ENCODE results near the gene PFKFB2. TPM values are rescaled to one million over a fixed set of nuclear protein-coding genes. Genes with fewer than 3 reads are reported as not detected.

The PFKFB2 gene
- total RNA-seq, 4 donors from 2014 or later, result 9.4 to 28.7 (median 12.3) TPM

DNA sequence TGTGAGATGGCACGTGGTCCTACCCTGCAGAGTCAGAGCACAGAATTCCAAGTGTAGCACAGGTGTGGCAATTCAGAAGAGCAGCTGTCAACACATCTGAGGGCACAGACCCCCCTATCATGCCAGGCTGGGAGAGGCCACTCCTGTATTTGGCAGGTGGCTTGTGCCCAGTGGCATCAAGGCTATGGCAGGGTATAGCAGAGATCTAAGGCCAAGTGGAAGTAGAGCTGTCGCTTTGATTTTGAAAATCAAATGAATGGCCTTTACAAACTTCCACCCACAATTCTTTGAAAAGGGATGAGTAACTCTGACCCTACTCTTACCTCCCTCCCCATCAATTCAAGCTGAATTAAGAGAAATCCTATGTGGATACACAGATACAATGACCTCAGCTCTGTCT is 33.9 kb upstream of the PFKFB2 start:
- peaks cover 23 to 67% (median 25%) of the 10 kb centered on the region in 3 donors for H3K4me1 ChIP-seq
- no peak overlapping the region for H3K4me3 ChIP-seq
- no peaks in the 10 kb centered on the region for H3K9me3 ChIP-seq
- no peak for DNase-seq
- intact Hi-C loops (cut with DNase I), result no loop called here
- peak overlapping the region; percentile 86 to 98 (median 96) for H3K27ac ChIP-seq
- TF ChIP-seq CTCF (IDR thresholded peaks at IDR 0.05), result no peak
- TF ChIP-seq POLR2A (IDR thresholded peaks at IDR 0.05), result no peak
- 54 to 56% methylated on average over 1 to 2 of the region's 2 CpGs for WGBS, 2 donors
- peaks cover 0 to 18% (median 0%) of the 10 kb centered on the region in 3 donors for H3K36me3 ChIP-seq
- no peaks in the 10 kb centered on the region for H3K27me3 ChIP-seq

DNA sequence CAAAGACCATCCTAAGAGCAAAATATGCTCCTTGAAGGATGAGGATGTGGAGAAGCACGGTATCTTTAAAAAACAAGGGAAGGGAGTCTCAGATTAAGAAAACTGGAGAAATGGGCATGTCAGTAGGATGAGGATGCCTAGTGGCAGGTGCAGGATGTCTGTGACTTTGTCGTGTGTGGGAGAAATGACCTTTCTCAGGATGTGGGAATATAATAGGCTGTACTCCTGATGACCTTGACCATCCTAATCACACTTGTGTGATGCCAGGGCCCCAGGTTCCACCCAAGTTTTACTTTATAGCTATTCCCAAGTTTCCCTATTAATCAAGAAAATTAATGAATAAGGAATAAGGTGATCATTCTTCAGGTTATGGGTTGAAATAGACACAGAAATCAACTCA is 33.4 kb upstream of the PFKFB2 start:
- Histone ChIP-seq H3K27me3 (no peaks in the 10 kb centered on the region), H3K9me3 (no peaks in the 10 kb centered on the region), H3K36me3 (peaks cover 0 to 23% (median 0%) of the 10 kb centered on the region in 3 donors), H3K27ac (peak overlapping the region; percentile 86 to 98 (median 96)), H3K4me1 (peaks cover 25 to 72% (median 30%) of the 10 kb centered on the region in 3 donors), H3K4me3 (no peak overlapping the region)
- WGBS, 2 donors, result 46 to 47% methylated on average over 2 of the region's 2 CpGs
- intact Hi-C loops (cut with DNase I), result no loop called here
- TF ChIP-seq POLR2A (IDR thresholded peaks at IDR 0.05), result no peak
- no peak for DNase-seq

DNA sequence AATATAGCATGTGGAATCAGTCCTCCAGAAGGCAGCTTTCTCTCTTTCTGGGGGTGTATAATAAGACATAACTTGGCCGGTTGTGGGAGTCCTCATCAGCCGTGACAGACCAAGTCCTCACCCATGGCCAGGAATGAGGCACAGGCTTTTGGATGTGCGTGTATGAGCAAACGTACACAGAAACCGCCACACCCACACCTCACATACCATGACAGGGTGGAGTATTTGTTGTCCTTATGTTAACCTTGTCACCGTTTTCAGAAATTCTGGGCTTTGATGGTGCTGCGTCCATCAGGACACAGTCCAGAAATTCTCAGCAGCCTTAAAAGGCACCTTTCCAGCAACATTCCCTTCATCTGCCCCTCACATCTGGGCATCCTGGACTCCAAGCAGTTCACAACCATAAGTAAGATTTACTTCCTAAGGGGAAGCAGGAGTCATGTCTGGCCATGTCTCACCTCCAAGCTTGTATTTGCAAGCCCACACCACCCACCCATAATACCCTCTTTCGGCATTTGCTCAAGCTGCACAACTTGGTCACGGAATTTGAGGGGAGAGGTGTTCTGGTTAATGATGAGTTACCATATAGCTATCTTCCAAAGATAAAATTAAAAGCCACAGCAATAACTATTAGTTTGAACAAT is 32.9 kb upstream of the PFKFB2 start:
- Histone ChIP-seq H3K4me1 (peaks cover 30 to 77% (median 34%) of the 10 kb centered on the region in 3 donors), H3K36me3 (peaks cover 0 to 27% (median 0%) of the 10 kb centered on the region in 3 donors), H3K4me3 (no peak overlapping the region), H3K27me3 (no peaks in the 10 kb centered on the region), H3K27ac (peak overlapping the region; percentile 86 to 98 (median 96)), H3K9me3 (no peaks in the 10 kb centered on the region)
- intact Hi-C loops (cut with DNase I), result no loop called here
- WGBS, 2 donors, result 36 to 62% methylated on average over 7 to 9 of the region's 9 CpGs
- peak in 2 of 4 donors; percentile 42 to 56 for TF ChIP-seq POLR2A (IDR thresholded peaks at IDR 0.05)
- TF ChIP-seq CTCF (IDR thresholded peaks at IDR 0.05), result no peak
- DNase-seq, result no peak

DNA sequence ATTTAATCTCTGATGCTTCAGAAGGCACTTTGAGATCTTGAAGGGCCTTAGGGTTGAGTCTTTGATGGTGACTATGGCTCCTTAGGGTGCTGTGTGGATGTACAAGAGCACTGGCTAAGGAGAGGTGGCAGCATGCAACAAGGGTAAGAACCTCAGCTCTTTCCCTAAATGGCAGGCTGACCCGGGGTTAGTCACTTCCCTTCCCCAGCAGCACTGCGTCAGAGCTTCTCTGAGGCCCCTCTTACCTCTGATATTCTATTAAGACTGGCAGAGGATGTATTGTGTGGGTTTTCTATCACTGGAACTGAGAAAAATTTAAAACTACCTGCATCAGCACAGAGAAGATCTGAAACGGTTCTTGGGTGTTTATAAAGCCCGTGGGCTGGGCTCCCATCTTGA is 32.4 kb upstream of the PFKFB2 start:
- no peaks in the 10 kb centered on the region for H3K27me3 ChIP-seq
- H3K9me3 ChIP-seq, result no peaks in the 10 kb centered on the region
- peak overlapping the region; percentile 86 to 98 (median 96) for H3K27ac ChIP-seq
- peaks cover 0 to 32% (median 0%) of the 10 kb centered on the region in 3 donors for H3K36me3 ChIP-seq
- H3K4me1 ChIP-seq, result peaks cover 33 to 82% (median 39%) of the 10 kb centered on the region in 3 donors
- intact Hi-C loops (cut with DNase I), result no loop called here
- no peak overlapping the region for H3K4me3 ChIP-seq
- 39 to 59% methylated on average over 4 of the region's 4 CpGs for WGBS, 2 donors
- no peak for DNase-seq
- TF ChIP-seq CTCF (IDR thresholded peaks at IDR 0.05), result no peak
- TF ChIP-seq POLR2A (IDR thresholded peaks at IDR 0.05), result no peak

DNA sequence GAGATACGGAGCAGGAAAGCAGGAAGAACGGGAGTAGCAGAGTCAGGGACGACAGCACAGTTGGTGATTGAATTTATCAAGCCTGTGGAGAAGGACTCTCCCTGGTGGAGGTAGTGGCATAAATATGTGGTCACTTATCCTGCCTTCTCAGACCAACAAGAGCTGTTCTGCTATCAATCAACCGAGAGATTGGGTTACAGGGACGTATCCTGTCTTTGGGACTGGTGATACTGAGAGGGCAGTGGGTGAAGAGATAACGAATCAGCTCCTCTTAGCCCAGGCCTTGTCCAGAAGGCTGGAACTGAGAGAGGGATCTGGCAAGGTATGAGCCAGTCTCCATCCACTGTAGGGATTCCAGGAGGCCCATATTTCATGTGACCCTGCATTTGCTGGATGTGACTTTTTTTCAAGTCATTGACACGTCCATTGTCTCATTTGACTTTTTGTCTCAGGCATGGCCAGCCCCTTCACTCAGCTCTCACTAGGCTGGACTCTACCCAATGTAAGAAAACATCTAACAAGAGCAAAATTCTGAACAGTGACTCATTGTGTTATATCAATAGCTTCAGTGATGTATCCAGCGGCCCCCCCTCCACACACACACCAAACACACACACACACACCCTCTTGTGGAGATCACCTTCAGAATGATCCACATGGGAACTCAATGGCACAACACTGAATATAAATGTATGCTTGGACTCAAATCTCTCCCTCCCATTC is 31.8 kb upstream of the PFKFB2 start:
- Histone ChIP-seq H3K36me3 (peaks cover 0 to 33% (median 0%) of the 10 kb centered on the region in 3 donors), H3K9me3 (no peaks in the 10 kb centered on the region), H3K27me3 (no peaks in the 10 kb centered on the region), H3K4me3 (no peak overlapping the region), H3K27ac (peak overlapping the region; percentile 86 to 98 (median 96)), H3K4me1 (peaks cover 33 to 88% (median 45%) of the 10 kb centered on the region in 3 donors)
- 71% methylated on average over 8 of the region's 8 CpGs for WGBS, 2 donors
- no peak for DNase-seq
- TF ChIP-seq POLR2A (IDR thresholded peaks at IDR 0.05), result no peak
- no peak for TF ChIP-seq CTCF (IDR thresholded peaks at IDR 0.05)
- intact Hi-C loops (cut with DNase I), result no loop called here
